ENCODE data around the gene AEN.

AEN gene

DNA sequence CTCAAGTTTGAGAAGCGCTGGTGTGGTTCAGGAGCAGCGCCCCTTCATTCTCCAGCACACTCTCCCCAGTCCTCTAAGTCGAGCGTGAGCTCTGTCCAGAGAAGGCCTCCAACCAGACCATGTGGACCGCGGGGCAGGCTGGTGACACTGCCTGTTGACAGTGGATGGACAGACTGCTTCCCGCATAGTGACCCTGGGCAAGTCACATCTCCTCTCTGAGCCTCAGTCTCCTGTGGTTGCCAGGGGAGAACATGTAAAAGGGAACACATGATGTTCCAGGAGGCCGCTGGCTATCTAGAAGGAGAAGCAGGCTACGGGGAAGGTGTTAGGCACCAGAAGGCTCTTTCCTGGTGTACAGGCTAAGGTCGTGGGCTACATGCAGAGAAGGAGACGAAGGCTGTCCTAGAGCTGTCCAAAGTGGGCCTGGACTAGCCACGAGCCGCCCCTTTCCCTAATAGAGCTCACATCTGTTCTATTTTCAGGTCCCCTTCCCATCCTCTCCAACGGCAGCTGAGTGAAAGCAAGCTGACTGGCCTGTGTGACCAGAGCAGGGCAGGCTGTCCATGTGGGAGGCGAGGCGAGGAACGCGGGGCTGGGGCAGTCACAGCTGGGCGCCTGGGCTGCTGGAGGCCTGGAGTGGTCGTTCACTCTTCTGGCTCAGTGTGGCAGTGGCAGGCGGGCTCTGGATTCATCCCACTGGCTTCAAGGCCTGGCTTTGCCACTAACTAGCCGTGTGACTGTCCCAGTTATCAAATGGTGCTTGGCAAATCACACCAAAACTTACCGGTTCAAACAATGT, 28.8 kb downstream of the AEN start:
- H3K9ac ChIP-seq (ENCODE audit: low read length) = no peak overlapping the region
- H2AK5ac ChIP-seq (ENCODE audit: low read length) = no peak overlapping the region
- H3K79me1 ChIP-seq (ENCODE audit: low read length) = no peaks in the 10 kb centered on the region
- H2BK15ac ChIP-seq (replicated peaks; ENCODE audit: low read depth) = no peak overlapping the region
- no peak overlapping the region for H3K56ac ChIP-seq (ENCODE audit: low read length)
- no peak overlapping the region for H3K18ac ChIP-seq (ENCODE audit: low read length)
- no peak overlapping the region for H2BK120ac ChIP-seq (ENCODE audit: low read depth, low read length)
- H4K8ac ChIP-seq (ENCODE audit: low read depth, low read length) = no peak overlapping the region
- H3K23ac ChIP-seq (ENCODE audit: low read length) = no peak overlapping the region
- H4K5ac ChIP-seq (ENCODE audit: low read length) = no peak overlapping the region
- no peaks in the 10 kb centered on the region for H3K4me1 ChIP-seq (ENCODE audit: control insufficient read depth, low read depth, low read length)
- H3K4me2 ChIP-seq (ENCODE audit: low read length) = no peak overlapping the region
- H3K27me3 ChIP-seq (ENCODE audit: insufficient read depth, low read length, poor library complexity) = no peaks in the 10 kb centered on the region
- H2BK5ac ChIP-seq (ENCODE audit: low read length) = no peak overlapping the region
- no peak overlapping the region for H3K4ac ChIP-seq (ENCODE audit: low read depth, low read length)
- no peaks in the 10 kb centered on the region for H3K36me3 ChIP-seq (ENCODE audit: control insufficient read depth, insufficient read depth, low read length)
- no peak for DNase-seq
- no peaks in the 10 kb centered on the region for H3K79me2 ChIP-seq (ENCODE audit: control insufficient read depth, insufficient read depth, low read length)
- no peak overlapping the region for H3K27ac ChIP-seq (ENCODE audit: low read depth, low read length)
- no CpG with 5 or more reads among the region's 23 CpGs for WGBS (ENCODE audit: extremely low coverage, insufficient coverage, low lambda C conversion rate)
- H3K4me3 ChIP-seq (ENCODE audit: low read length) = no peak overlapping the region

GRCh38 chr15:88650556-88650955, 29.4 kb downstream of the AEN start:
- Histone ChIP-seq H3K79me2 (ENCODE audit: control insufficient read depth, insufficient read depth, low read length) (no peaks in the 10 kb centered on the region), H4K8ac (ENCODE audit: low read depth, low read length) (no peak overlapping the region), H3K4me1 (ENCODE audit: control insufficient read depth, low read depth, low read length) (no peaks in the 10 kb centered on the region), H3K36me3 (ENCODE audit: control insufficient read depth, insufficient read depth, low read length) (no peaks in the 10 kb centered on the region), H3K9ac (ENCODE audit: low read length) (no peak overlapping the region), H3K23ac (ENCODE audit: low read length) (no peak overlapping the region), H2AK5ac (ENCODE audit: low read length) (no peak overlapping the region), H3K27ac (ENCODE audit: low read depth, low read length) (no peak overlapping the region), H3K56ac (ENCODE audit: low read length) (no peak overlapping the region), H2BK120ac (ENCODE audit: low read depth, low read length) (no peak overlapping the region), H3K4me2 (ENCODE audit: low read length) (no peak overlapping the region), H2BK5ac (ENCODE audit: low read length) (no peak overlapping the region), H3K79me1 (ENCODE audit: low read length) (no peaks in the 10 kb centered on the region), H3K4me3 (ENCODE audit: low read length) (no peak overlapping the region), H3K4ac (ENCODE audit: low read depth, low read length) (no peak overlapping the region), H3K27me3 (ENCODE audit: insufficient read depth, low read length, poor library complexity) (no peaks in the 10 kb centered on the region), H3K18ac (ENCODE audit: low read length) (no peak overlapping the region), H2BK15ac (replicated peaks; ENCODE audit: low read depth) (no peak overlapping the region), H4K5ac (ENCODE audit: low read length) (no peak overlapping the region)
- DNase-seq = no peak
- no CpG with 5 or more reads among the region's 12 CpGs for WGBS (ENCODE audit: extremely low coverage, insufficient coverage, low lambda C conversion rate)

DNA sequence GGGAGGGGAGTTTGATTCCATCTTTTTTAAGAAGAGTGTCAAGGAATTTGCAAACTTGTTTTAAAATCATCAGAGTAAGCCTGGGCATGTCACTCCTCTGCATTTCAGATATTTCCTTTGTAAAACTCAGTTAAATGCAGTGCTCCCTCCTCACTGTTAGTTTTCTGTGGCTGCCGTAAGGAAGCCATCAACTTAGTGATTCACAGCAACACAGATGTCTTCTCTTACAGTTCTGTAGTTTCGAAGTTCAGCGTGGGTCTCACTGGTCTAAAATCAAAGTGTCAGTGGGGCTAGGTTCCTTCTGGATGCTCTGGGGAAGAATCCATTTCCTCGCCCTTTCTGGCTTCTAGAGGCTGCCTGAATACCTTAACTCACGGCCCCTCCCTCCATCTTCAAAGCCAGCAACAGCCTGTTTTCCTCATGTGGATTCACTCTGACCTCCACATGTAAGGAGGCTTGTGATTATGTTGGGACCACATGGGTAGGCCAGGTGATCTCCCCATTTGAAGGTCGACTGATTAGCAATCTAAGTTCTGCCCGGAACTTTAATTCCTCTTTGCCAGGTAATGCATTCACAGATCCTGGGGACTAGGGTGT, 30.1 kb downstream of the AEN start:
- Histone ChIP-seq H3K4me3 (ENCODE audit: low read length) (no peak overlapping the region), H4K8ac (ENCODE audit: low read depth, low read length) (no peak overlapping the region), H3K27me3 (ENCODE audit: insufficient read depth, low read length, poor library complexity) (no peaks in the 10 kb centered on the region), H3K18ac (ENCODE audit: low read length) (no peak overlapping the region), H3K23ac (ENCODE audit: low read length) (no peak overlapping the region), H3K9ac (ENCODE audit: low read length) (no peak overlapping the region), H3K27ac (ENCODE audit: low read depth, low read length) (no peak overlapping the region), H3K36me3 (ENCODE audit: control insufficient read depth, insufficient read depth, low read length) (no peaks in the 10 kb centered on the region), H3K56ac (ENCODE audit: low read length) (no peak overlapping the region), H2BK5ac (ENCODE audit: low read length) (no peak overlapping the region), H3K79me2 (ENCODE audit: control insufficient read depth, insufficient read depth, low read length) (no peaks in the 10 kb centered on the region), H3K4ac (ENCODE audit: low read depth, low read length) (no peak overlapping the region), H3K4me2 (ENCODE audit: low read length) (no peak overlapping the region), H2BK15ac (replicated peaks; ENCODE audit: low read depth) (no peak overlapping the region), H4K5ac (ENCODE audit: low read length) (no peak overlapping the region), H2BK120ac (ENCODE audit: low read depth, low read length) (no peak overlapping the region), H2AK5ac (ENCODE audit: low read length) (no peak overlapping the region), H3K79me1 (ENCODE audit: low read length) (no peaks in the 10 kb centered on the region), H3K4me1 (ENCODE audit: control insufficient read depth, low read depth, low read length) (no peaks in the 10 kb centered on the region)
- WGBS (ENCODE audit: extremely low coverage, insufficient coverage, low lambda C conversion rate) = no CpG with 5 or more reads among the region's 7 CpGs
- no peak for DNase-seq

DNA sequence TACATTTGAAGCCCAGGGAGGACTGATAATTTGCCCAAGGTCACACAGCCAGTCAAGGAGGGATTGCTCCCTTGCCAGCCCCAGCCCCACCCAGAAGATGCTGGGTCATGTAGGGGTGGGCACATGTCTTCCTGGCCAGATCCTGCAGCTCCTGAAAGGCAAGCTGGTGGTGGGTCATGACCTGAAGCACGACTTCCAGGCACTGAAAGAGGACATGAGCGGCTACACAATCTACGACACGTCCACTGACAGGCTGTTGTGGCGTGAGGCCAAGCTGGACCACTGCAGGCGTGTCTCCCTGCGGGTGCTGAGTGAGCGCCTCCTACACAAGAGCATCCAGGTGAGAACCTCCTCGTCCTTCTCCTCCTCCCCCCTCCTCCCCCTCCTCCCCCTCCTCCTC, 30.8 kb downstream of the AEN start:
- H2BK5ac ChIP-seq (ENCODE audit: low read length) = no peak overlapping the region
- H3K18ac ChIP-seq (ENCODE audit: low read length) = no peak overlapping the region
- no peak overlapping the region for H3K9ac ChIP-seq (ENCODE audit: low read length)
- H3K56ac ChIP-seq (ENCODE audit: low read length) = no peak overlapping the region
- no peak overlapping the region for H3K23ac ChIP-seq (ENCODE audit: low read length)
- DNase-seq = no peak
- no peak overlapping the region for H4K8ac ChIP-seq (ENCODE audit: low read depth, low read length)
- H2BK15ac ChIP-seq (replicated peaks; ENCODE audit: low read depth) = no peak overlapping the region
- no peak overlapping the region for H3K4me2 ChIP-seq (ENCODE audit: low read length)
- no peaks in the 10 kb centered on the region for H3K79me2 ChIP-seq (ENCODE audit: control insufficient read depth, insufficient read depth, low read length)
- no peak overlapping the region for H3K27ac ChIP-seq (ENCODE audit: low read depth, low read length)
- H3K4me1 ChIP-seq (ENCODE audit: control insufficient read depth, low read depth, low read length) = no peaks in the 10 kb centered on the region
- H3K27me3 ChIP-seq (ENCODE audit: insufficient read depth, low read length, poor library complexity) = no peaks in the 10 kb centered on the region
- no peaks in the 10 kb centered on the region for H3K79me1 ChIP-seq (ENCODE audit: low read length)
- no peak overlapping the region for H2AK5ac ChIP-seq (ENCODE audit: low read length)
- no peak overlapping the region for H2BK120ac ChIP-seq (ENCODE audit: low read depth, low read length)
- no CpG with 5 or more reads among the region's 9 CpGs for WGBS (ENCODE audit: extremely low coverage, insufficient coverage, low lambda C conversion rate)
- H3K4ac ChIP-seq (ENCODE audit: low read depth, low read length) = no peak overlapping the region
- no peak overlapping the region for H4K5ac ChIP-seq (ENCODE audit: low read length)
- no peaks in the 10 kb centered on the region for H3K36me3 ChIP-seq (ENCODE audit: control insufficient read depth, insufficient read depth, low read length)
- no peak overlapping the region for H3K4me3 ChIP-seq (ENCODE audit: low read length)

DNA sequence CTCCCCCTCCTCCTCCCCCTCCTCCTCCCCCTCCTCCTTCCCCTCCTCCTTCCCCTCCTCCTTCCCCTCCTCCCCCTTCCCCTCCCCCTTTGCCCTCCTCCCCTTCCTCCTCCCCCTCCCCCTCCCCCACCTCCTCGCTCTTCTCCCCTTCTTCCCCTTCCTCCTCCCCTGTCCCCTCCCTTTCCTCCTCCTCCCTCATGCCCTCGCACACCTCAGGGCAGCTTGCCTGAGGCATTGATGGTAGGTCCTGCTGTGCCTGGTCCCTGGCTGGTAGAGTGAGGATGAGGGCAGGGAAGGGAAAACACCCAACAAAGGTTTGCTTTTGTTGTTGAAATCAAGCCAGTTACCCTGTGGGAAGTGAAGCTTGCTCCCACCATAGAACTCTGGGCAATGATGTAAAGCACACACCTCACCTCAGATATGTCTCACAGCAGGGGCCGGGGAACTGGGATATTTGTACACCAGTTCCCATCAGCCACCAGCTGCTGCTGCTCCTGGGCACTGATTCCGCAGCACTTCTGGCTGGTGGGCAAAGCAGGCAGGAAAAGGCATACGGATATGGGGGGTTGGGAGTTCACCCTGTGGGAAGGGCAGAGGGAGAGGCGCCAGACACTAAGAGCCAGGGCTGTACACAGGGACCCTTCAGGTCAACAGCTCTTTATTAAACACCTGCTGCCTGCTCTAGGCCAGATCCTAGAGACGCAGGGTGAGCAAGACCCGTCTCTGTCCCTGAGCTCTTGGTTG, 31.5 kb downstream of the AEN start:
- no peak for DNase-seq

More for the DNA sequence above, 31.5 kb downstream of the AEN start:
- Histone ChIP-seq H3K79me2 (ENCODE audit: control insufficient read depth, insufficient read depth, low read length) (no peaks in the 10 kb centered on the region), H2BK120ac (ENCODE audit: low read depth, low read length) (no peak overlapping the region), H3K4me2 (ENCODE audit: low read length) (no peak overlapping the region), H3K79me1 (ENCODE audit: low read length) (no peaks in the 10 kb centered on the region), H2AK5ac (ENCODE audit: low read length) (no peak overlapping the region), H3K27me3 (ENCODE audit: insufficient read depth, low read length, poor library complexity) (no peaks in the 10 kb centered on the region), H3K4me3 (ENCODE audit: low read length) (no peak overlapping the region), H3K18ac (ENCODE audit: low read length) (no peak overlapping the region), H3K56ac (ENCODE audit: low read length) (no peak overlapping the region), H4K5ac (ENCODE audit: low read length) (no peak overlapping the region), H3K27ac (ENCODE audit: low read depth, low read length) (no peak overlapping the region), H3K36me3 (ENCODE audit: control insufficient read depth, insufficient read depth, low read length) (no peaks in the 10 kb centered on the region), H3K9ac (ENCODE audit: low read length) (no peak overlapping the region), H2BK15ac (replicated peaks; ENCODE audit: low read depth) (no peak overlapping the region), H3K4me1 (ENCODE audit: control insufficient read depth, low read depth, low read length) (no peaks in the 10 kb centered on the region), H4K8ac (ENCODE audit: low read depth, low read length) (no peak overlapping the region), H3K23ac (ENCODE audit: low read length) (no peak overlapping the region), H3K4ac (ENCODE audit: low read depth, low read length) (no peak overlapping the region), H2BK5ac (ENCODE audit: low read length) (no peak overlapping the region)
- no CpG with 5 or more reads among the region's 8 CpGs for WGBS (ENCODE audit: extremely low coverage, insufficient coverage, low lambda C conversion rate)
